GM21526 (cell line): ENCODE data around the gene LMNTD2.
"Not testable (repeated sequence)": the region's sequence is repeated elsewhere in the genome, so short reads cannot be mapped to it uniquely, and the experiment has no call there.

ENCODE experiments used
- ATAC-seq: cut with Tn5 transposase; IDR thresholded peaks from one replicate; pipeline ENCODE4 v1.9.1; 2021; ENCODE audit warnings: moderate library complexity; ENCODE audit not compliant: unreplicated experiment, low FRiP score

Gene LMNTD2

DNA sequence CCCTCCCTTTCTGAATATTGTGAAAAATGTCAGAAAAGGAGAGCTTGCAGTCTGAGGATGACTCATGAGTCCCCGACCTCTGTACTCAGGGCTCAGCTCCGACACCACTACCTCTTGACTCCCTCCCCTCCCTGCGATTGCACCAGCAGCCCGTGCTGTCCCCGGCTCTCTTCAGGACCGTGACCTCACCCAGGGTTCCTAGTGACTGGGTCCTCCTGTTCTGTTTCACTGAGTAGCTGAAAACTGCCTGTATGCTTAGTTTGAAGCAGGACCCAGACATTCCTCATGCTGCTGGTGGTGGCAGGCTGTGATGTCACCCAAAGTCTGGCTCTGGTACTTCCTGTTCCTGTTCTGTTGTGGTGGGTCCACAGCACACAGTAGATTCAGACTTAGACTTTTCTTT lies 27.4 kb upstream of the LMNTD2 start:
- ATAC-seq: no peak

DNA sequence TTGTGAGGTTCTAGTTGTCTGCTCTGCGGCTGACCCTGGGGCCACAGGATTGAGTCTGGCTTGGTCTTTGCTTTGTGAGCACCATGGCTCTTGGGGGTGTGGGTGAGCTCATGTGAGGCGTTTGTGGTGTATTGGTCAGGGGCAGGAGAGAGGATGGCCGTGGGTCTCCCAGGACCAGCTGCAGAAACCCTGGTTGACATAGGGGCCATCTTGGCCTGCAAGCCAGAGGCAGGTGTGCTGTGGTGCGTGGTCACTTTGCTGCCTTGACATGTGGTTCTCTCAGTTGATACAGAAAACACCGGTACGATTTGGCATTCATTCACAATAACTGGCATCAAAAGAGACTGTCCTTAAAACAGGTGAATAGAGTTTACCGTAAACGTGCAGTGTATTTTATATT lies 27.0 kb upstream of the LMNTD2 start:
- ATAC-seq: no peak

DNA sequence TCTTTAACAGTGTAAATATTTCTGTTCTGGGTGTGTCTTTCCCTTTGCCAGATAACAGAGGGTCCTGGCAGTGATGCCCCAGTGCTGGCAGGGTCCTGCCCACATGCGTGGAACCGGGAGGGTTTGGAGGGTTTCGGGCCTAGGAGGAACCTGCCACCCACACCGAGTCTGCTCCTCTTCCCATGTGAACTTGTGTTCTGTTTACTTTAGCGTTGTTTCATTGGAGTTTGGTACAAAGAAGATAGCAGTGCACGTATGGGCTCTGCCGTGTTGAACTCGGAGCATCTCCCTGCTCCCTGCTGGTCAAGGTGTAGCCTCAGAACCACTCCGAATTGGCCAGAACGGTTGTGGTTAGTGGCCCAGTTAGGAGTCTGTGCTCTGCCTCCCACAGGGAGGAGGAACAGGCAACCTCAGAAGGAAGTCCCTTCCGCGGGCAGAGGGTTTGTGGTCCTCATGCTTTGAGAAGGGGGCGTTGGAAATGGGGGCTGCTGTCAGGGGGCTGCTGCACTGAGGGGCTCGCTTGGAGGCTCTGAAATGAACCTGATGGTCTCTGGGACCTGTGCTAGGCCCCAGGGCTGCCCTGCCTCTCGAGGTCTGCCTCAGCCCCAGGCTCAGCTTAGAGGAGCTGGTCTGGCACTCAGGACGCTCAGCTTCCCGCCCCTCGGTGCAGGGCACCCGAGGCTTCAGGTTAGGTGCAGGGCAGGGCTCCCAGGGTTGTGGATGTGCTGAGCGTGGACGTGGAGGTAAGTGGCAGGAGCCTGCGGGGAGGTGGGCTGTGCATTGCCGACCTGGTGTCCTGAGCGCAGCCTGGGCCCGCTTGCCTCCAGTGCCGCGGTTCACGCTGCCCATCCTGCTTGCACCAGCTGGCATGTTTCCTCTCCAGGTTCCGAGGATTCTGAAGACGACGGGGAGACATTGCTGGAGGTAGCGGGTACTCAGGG lies 26.1 kb upstream of the LMNTD2 start:
- ATAC-seq: no peak

DNA sequence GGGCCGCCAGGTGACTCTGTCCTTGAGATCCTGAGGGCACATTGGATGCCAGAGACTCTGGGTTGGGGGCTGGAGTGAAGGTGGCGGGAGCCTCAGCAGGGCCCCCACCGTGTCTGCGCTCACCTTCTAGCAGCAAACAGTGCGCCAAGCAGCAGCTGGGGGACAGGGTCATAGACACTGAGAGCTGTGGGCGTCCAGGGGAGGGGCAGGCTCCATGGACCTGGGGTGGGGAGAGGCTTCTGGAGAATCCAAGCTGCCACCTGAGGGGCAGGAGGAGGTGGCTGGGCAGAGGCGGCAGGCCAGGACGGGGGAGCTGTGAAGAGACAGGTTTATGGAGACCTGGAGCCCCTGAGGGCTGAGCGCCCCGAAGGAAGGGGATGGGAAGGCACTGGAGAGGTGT lies 23.7 kb upstream of the LMNTD2 start:
- no peak for ATAC-seq

DNA sequence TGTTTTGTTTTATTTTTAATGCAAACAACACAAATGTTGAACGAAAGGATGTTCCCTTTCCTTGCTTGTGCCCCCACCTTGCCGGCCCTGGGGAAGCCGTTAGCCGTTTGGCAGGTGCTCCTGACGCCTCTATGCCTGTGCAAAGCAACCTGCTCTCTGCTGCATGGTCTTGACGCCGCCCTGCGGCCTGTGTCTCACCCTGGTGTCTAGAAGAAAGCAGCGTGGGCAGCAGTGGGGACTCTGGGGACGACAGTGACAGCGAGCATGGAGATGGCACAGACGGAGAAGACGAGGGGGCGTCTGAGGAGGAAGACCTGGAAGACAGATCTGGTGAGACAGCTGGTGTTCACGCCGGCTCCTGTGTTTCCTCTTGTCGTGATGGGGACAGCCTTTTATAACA lies 21.2 kb upstream of the LMNTD2 start:
- ATAC-seq: no peak

- no peak for ATAC-seq
Measured at GRCh38 chr11:581342-581741, 20.8 kb upstream of the LMNTD2 start.

- ATAC-seq: no peak
Measured at GRCh38 chr11:579830-580601, 19.5 kb upstream of the LMNTD2 start.

DNA sequence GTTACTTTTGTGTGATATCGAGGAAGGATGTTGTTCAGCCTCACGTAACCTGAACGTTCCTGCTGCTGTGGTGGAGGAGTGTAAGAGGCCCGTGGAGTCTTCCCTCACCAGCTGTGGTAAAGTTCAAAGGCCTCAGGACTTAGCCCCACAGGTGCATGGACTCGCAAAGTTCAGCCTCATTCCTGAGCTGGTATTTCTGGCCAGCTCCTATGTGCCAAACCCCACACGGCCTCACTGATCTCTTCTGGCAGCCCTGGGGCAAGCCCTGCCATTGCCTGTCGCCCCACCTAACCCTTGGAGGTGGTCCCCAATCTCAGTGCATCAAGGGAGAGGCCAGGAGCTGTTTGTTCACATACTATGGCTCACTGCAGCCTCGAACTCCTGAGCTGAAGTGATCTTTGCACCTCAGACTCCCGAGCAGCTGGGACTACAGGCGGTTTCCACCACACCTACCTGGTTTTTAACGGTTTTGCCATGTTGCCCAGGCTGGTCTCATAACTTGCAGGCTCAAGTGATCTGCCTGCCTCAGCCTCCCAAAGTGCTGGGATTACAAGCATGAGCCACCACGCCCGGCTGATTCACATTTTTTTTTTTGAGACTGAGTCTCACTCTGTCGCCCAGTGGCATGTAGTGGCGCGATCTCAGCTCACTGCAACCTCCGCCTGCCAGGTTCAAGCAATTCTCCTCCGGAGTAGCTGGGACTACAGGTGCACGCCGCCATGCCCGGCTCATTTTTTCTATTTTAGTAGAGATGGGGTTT lies 17.9 kb upstream of the LMNTD2 start:
- no peak for ATAC-seq

DNA sequence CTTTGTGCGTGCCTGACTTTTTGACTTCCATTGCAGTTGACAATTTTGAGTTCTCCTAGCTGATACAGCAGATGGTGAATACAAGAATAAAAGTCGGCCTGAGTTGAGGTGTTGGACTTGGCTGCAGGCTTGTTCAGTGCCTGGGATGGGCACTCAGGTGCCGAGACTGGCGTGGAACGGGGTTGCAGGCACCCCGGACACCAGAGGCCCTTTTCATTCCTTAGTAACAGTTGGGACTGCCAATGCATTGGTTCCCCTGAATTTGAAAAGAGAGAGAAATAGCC lies 17.0 kb upstream of the LMNTD2 start:
- ATAC-seq: no peak

DNA sequence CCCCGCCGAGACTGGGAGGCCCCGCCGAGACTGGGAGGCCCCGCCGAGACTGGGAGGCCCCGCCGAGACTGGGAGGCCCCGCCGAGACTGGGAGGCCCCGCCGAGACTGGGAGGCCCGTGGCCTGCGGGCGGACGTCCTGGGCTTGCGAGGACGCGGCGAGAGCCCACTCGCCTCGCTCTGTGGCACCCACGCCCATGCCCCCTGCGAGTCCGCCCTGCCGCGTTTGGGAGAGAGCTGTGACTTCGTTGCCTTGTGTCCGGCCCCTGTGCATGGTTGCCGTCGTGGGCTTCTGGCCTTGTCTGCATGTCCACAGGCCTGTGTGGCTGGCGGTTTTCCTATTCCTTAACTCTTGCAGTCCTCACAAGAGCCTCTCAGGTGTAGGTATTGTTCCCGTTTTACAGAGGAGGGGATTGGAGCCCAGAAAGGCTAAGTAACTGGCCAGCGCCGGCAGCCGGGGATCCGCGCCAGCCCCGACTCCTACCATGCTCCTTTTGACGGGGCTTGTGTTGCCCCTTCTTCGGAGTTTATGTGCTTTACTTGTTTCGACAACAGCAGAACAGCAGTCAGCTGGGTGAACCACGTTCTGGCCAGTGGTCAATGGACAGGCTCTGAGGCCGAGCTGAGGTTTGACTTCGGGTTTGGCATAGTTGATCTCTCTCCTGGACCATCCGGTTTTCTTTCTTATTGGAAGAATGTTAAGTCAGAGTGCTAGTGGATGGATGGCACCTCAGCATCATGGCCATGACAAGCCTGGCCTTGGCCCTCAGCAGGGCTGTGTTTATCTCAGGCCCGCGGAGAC lies 16.5 kb upstream of the LMNTD2 start:
- ATAC-seq: no peak

- peak; percentile 65 for ATAC-seq
Measured at GRCh38 chr11:575996-576768, 15.6 kb upstream of the LMNTD2 start, which contains the start of gene PHRF1. TSS of gene PHRF1 (plus strand) at chr11:576470. CDS start at chr11:581513, 5,043 bp downstream.

GRCh38 chr11:575313-575995 lies 14.9 kb upstream of the LMNTD2 start:
- ATAC-seq: peak; percentile 35

GRCh38 chr11:574632-575312 lies 14.2 kb upstream of the LMNTD2 start:
- ATAC-seq: no peak

- ATAC-seq: not testable (repeated sequence)
Measured at GRCh38 chr11:574031-574570, 13.6 kb upstream of the LMNTD2 start.

GRCh38 chr11:573146-573759 lies 12.7 kb upstream of the LMNTD2 start:
- no peak for ATAC-seq

- ATAC-seq: no peak
Measured at GRCh38 chr11:571802-572185, 11.3 kb upstream of the LMNTD2 start.

DNA sequence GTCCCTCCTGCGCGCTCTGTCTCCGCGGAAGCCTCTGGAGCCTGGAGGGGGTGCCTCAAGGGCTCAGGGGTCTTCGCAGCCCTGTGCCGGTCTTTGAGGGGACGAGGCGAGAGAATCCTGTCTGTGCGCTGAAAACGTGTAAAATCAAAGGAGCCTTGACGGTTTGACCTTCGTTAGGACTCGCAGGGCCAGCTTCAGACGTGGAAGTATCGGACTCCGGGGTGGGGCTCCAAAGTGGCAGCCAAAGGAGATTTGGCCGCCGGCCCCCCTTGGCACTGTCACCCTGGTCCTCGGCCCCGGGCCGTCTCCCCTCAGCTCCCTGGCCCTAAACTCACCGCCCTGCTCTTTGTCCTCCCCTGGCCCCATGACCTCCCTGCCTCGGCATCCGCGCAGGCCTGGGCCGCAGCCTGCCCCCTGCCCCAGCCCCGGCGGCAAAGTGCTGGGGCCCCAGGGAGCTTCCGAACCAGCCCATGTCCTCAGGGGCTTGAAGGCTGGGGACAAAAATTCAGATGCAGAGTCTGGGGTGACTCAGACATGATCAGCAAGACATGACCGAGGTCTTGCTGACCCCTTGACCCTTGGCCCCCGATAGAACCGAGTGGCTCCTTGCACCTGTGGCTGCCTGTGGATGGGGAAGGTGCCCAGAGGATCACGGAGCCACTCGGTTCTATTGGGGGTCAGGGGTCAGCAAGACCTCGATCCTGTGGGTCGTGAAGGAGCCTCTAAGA lies 8.8 kb upstream of the LMNTD2 start:
- ATAC-seq: no peak
